HCT116 (cell line): ENCODE results near the gene NSMF. TPM values are rescaled to one million over a fixed set of nuclear protein-coding genes. Genes with fewer than 3 reads are reported as not detected.

Experiments used
- ATAC-seq: fragments of 200-7000 bp; cut with Tn5 transposase; 2 replicates; pipeline ENCODE4 v1.9.1; 2020; ENCODE audit warnings: mild to moderate bottlenecking, moderate library complexity
- BruUV-seq: library from RNA; stranded (reverse); fragments of 400-500 nt; replicated peaks from 2 replicates; lab custom pipeline; 2021; lab: Mats Ljungman, UMichigan
- CTCF ChIA-PET: fragments of 300-600 bp; sonication (Branson Sonifier 250); formaldehyde crosslinking; loops from one replicate; lab custom pipeline; 2021; ENCODE audit warnings: antibody characterized with exemption; lab: Charles Lee
- POLR2A ChIA-PET: fragments of 300-600, 350-600 bp; sonication (Branson Sonifier 250); formaldehyde crosslinking; loops from one replicate; lab custom pipeline; 2021; ENCODE audit warnings: antibody characterized with exemption; lab: Charles Lee
- RAD21 ChIA-PET, 2 experiments: fragments of 300-600 bp; sonication (Branson Sonifier 250); formaldehyde crosslinking; loops; one replicate each; lab custom pipeline; 2023; ENCODE audit warnings: low total read pairs in 2 of 2; ENCODE audit not compliant: uncharacterized antibody in 2 of 2, unreplicated experiment in 2 of 2, low non-redundant PET in 1 of 2; lab: Charles Lee
- DNase-seq: peaks from one replicate; pipeline ENCODE4 v3.0.0-alpha.2; 2010; ENCODE audit warnings: low read depth, low spot score
- H2AFZ ChIP-seq: fragments of 200-600 bp; shearing (Covaris generic), sonication (generic); 2 replicates; pipeline ENCODE4 v1.6.1; 2017; ENCODE audit warnings: low read depth, mixed run types, mixed read lengths, antibody characterized with exemption, low read length; ENCODE audit not compliant: poor library complexity, severe bottlenecking
- H3K27ac ChIP-seq: 2 replicates; pipeline ENCODE4 v1.5.1; 2012; ENCODE audit warnings: low read depth, low read length
- H3K27me3 ChIP-seq: fragments of 200-600 bp; sonication (generic); 2 replicates; pipeline ENCODE4 v1.6.1; 2016; ENCODE audit warnings: mixed run types, low read length, mixed read lengths; ENCODE audit not compliant: insufficient read depth
- H3K36me3 ChIP-seq, 2 experiments: fragments of 200-500 bp in 1 of 2; fragments of 200-600 bp in 1 of 2; sonication (Bioruptor generic) in 1 of 2; sonication (generic) in 1 of 2; 2 replicates each; pipeline versions ENCODE4 v1.5.1 to v1.6.1; 2014 to 2016; ENCODE audit warnings: low read length in 2 of 2, inconsistent platforms in 1 of 2, mixed read lengths in 1 of 2, mixed run types in 1 of 2; ENCODE audit not compliant: insufficient read depth in 2 of 2, control insufficient read depth in 1 of 2
- H3K4me1 ChIP-seq, 2 experiments: fragments of 200-600 bp in 1 of 2; sonication (generic) in 1 of 2; 2 replicates each; pipeline versions ENCODE4 v1.5.1 to v1.6.1; 2012 to 2017; ENCODE audit warnings: low read length in 2 of 2, inconsistent platforms in 1 of 2, mild to moderate bottlenecking in 1 of 2, mixed read lengths in 1 of 2, mixed run types in 1 of 2, moderate library complexity in 1 of 2; ENCODE audit not compliant: insufficient read depth in 2 of 2, control insufficient read depth in 1 of 2
- H3K4me2 ChIP-seq: fragments of 200-600 bp; sonication (generic); 2 replicates; pipeline ENCODE4 v1.6.1; 2017; ENCODE audit warnings: mixed run types, low read length, mixed read lengths
- H3K4me3 ChIP-seq, 2 experiments: fragments of 200-600 bp in 1 of 2; sonication (generic) in 1 of 2; replicated peaks in 1 of 2; 2 replicates each; pipeline ENCODE4 v1.5.1; 2011 to 2016; ENCODE audit warnings: low read length in 2 of 2, control low read depth in 1 of 2, low read depth in 1 of 2, mild to moderate bottlenecking in 1 of 2, mixed read lengths in 1 of 2, mixed run types in 1 of 2
- H3K79me2 ChIP-seq: fragments of 200-600 bp; sonication (generic); 2 replicates; pipeline ENCODE4 v1.6.1; 2017; ENCODE audit warnings: mild to moderate bottlenecking, mixed run types, low read length, moderate library complexity, mixed read lengths; ENCODE audit not compliant: insufficient read depth
- H3K9ac ChIP-seq: fragments of 200-600 bp; sonication (generic); 2 replicates; pipeline ENCODE4 v1.6.1; 2016; ENCODE audit warnings: low read length, mixed read lengths
- H3K9me2 ChIP-seq: fragments of 200-600 bp; sonication (generic), shearing (Covaris generic); 2 replicates; pipeline ENCODE4 v1.6.1; 2017; ENCODE audit warnings: mixed run types, mild to moderate bottlenecking, moderate library complexity; ENCODE audit not compliant: insufficient read depth
- H3K9me3 ChIP-seq, 2 experiments: fragments of 200-500 bp in 1 of 2; fragments of 200-600 bp in 1 of 2; sonication (Bioruptor generic) in 1 of 2; sonication (generic) in 1 of 2; 2 replicates each; pipeline ENCODE4 v1.6.1; 2014 to 2017; ENCODE audit warnings: low read length in 2 of 2, mixed read lengths in 2 of 2, inconsistent platforms in 1 of 2, low read depth in 1 of 2, mild to moderate bottlenecking in 1 of 2, mixed run types in 1 of 2, moderate library complexity in 1 of 2; ENCODE audit not compliant: control insufficient read depth in 1 of 2, insufficient read depth in 1 of 2
- H4K20me1 ChIP-seq: fragments of 200-600 bp; sonication (generic), shearing (Covaris generic); 2 replicates; pipeline ENCODE4 v1.6.1; 2017; ENCODE audit warnings: mixed run types, mild to moderate bottlenecking, moderate library complexity; ENCODE audit not compliant: insufficient read depth
- ATF3 ChIP-seq: IDR thresholded peaks from 2 replicates; pipeline ENCODE4 v1.6.1; 2012
- CBX3 ChIP-seq: IDR thresholded peaks from 2 replicates; pipeline ENCODE4 v1.6.1; 2012; ENCODE audit warnings: low read depth
- CEBPB ChIP-seq: IDR thresholded peaks from 2 replicates; pipeline ENCODE4 v1.6.1; 2012; ENCODE audit warnings: low read depth
- CTCF ChIP-seq, 3 experiments: fragments of 200-600 bp in 1 of 3; sonication (generic) in 1 of 3; IDR thresholded peaks in 2 of 3; conservative IDR thresholded peaks in 1 of 3; 2 replicates each; pipeline ENCODE4 v1.5.1; 2012 to 2017; ENCODE audit warnings: low read depth in 2 of 3, low read length in 2 of 3, antibody characterized with exemption in 1 of 3, borderline replicate concordance in 1 of 3, control low read depth in 1 of 3, mild to moderate bottlenecking in 1 of 3, mixed read lengths in 1 of 3, mixed run types in 1 of 3, moderate library complexity in 1 of 3; ENCODE audit not compliant: insufficient read depth in 1 of 3
- EGR1 ChIP-seq: IDR thresholded peaks from 2 replicates; pipeline ENCODE4 v1.6.1; 2012; ENCODE audit warnings: low read depth
- ELF1 ChIP-seq: IDR thresholded peaks from 2 replicates; pipeline ENCODE4 v1.6.1; 2012; ENCODE audit warnings: low read depth, borderline replicate concordance
- EZH2 ChIP-seq: fragments of 200-600 bp; sonication (generic); IDR thresholded peaks from 2 replicates; pipeline ENCODE4 v1.6.1; 2017; ENCODE audit warnings: antibody characterized with exemption, mixed run types
- FOSL1 ChIP-seq: IDR thresholded peaks from 2 replicates; pipeline ENCODE4 v1.6.1; 2012; ENCODE audit warnings: low read depth
- POLR2A ChIP-seq: IDR thresholded peaks from 2 replicates; pipeline ENCODE4 v1.7.0; 2011; ENCODE audit warnings: borderline replicate concordance; ENCODE audit not compliant: insufficient read depth, insufficient read length; ENCODE audit errors: extremely low read depth
- RAD21 ChIP-seq: IDR thresholded peaks from 2 replicates; pipeline ENCODE4 v1.6.1; 2012; ENCODE audit warnings: low read depth, mild to moderate bottlenecking
- SP1 ChIP-seq: IDR thresholded peaks from 2 replicates; pipeline ENCODE4 v1.6.1; 2012; ENCODE audit warnings: low read depth
- SRF ChIP-seq: IDR thresholded peaks from 2 replicates; pipeline ENCODE4 v1.6.1; 2012; ENCODE audit warnings: low read depth
- YY1 ChIP-seq: IDR thresholded peaks from 2 replicates; pipeline ENCODE4 v1.6.1; 2011; ENCODE audit warnings: low read length, low read depth, moderate library complexity, mild to moderate bottlenecking; ENCODE audit not compliant: insufficient replicate concordance; ENCODE audit errors: extremely low read depth
- ZBTB33 ChIP-seq: IDR thresholded peaks from 2 replicates; pipeline ENCODE4 v1.6.1; 2011; ENCODE audit warnings: mild to moderate bottlenecking, low read length, moderate library complexity; ENCODE audit not compliant: insufficient replicate concordance; ENCODE audit errors: extremely low read depth
- ZFX ChIP-seq: fragments of 450-650 bp; IDR thresholded peaks from 2 replicates; pipeline ENCODE4 v1.6.1; 2017
- ZNF274 ChIP-seq: fragments of 200-500 bp; sonication (Bioruptor generic); IDR thresholded peaks from 2 replicates; pipeline ENCODE4 v1.6.1; 2014; ENCODE audit warnings: mild to moderate bottlenecking, low read depth, low read length, inconsistent platforms
- intact Hi-C: fragments of 100-400 bp; cut with micrococcal nuclease; formaldehyde crosslinking; loops from 2 replicates; pipeline ENCODE4 v1.10.0; 2022
- total RNA-seq: library from RNA; stranded (reverse); gene quantifications from one replicate; pipeline ENCODE4 v1.2.1, GENCODE V29; 2021; ENCODE audit not compliant: unreplicated experiment
- TF ChIP-seq, protein P1 (sequence below): IDR thresholded peaks from 2 replicates; pipeline ENCODE4 v1.6.1; 2012
- TF ChIP-seq, protein P2 (sequence below): IDR thresholded peaks from 2 replicates; pipeline ENCODE4 v1.6.1; 2012; ENCODE audit warnings: low read depth

NSMF gene
- total RNA-seq, 1 experiment from 2014 or later: 81.9 TPM

DNA sequence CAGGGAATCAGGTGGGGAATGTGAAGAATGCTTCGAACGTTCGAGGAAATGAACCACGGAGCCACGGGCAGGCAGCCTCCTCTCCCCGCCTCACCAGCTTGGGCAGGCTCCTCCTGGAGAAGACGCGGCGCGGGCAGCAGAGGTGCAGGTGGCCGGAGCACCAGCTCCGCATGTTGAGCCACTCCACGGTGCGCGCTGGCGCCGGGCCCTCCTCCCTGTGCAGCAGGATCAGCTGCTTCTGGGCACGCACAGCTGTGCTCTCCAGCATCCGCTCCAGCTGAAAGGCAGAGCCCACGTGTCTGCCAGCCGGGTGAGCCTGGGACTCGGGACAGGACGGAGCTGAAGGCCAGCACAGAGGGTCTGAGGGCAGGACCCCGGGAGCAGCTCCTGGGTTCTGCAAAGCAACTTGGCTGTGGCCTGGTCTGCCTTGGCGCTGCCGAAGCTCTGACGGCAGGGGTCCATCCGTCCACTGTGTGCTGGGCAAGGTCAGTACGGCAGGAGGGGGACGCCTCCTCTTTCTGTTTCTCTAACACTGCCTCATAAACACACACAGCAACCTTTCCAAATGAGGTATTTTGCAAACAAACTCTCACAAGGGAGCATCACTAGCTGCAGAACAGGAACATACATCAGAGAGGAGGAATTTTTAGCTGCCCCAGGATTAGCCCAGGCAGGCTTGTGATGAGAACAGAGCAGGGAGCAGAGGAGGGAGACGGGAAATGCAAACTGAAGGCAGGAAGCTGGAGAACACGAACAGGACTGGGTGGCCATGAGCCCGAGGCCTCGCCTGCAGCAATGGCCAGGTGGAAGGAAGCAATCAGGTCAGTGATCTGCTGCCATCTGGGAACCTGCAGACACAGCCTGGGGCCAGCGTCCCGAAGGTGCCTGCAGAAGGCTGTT, 20.1 kb upstream of the NSMF start:
- Histone ChIP-seq H3K27ac (no peak overlapping the region), H3K4me3 (no peak overlapping the region), H3K9ac (no peak overlapping the region), H3K9me2 (no peaks in the 10 kb centered on the region), H3K79me2 (no peaks in the 10 kb centered on the region), H3K27me3 (no peaks in the 10 kb centered on the region), H3K4me1 (peaks cover 0 to 6% of the 10 kb centered on the region in 2 experiments; a peak in 1 of 4 replicates), H3K9me3 (peaks cover 4 to 11% of the 10 kb centered on the region in 2 experiments; a peak in 3 of 4 replicates), H3K36me3 (no peaks in the 10 kb centered on the region), H2AFZ (no peak overlapping the region), H4K20me1 (no peaks in the 10 kb centered on the region), H3K4me2 (no peak overlapping the region)
- no peak for ATAC-seq
- TF ChIP-seq ZBTB33 (no peak), POLR2A (no peak), ZNF274 (no peak), SP1 (no peak), ELF1 (no peak), ATF3 (no peak), EGR1 (no peak), CTCF (IDR thresholded peaks at IDR 0.05 in 2 of 3, conservative IDR thresholded peaks at IDR 0.05 in 1 of 3; ENCODE audit: borderline replicate concordance in 1 of 3, insufficient read depth in 1 of 3, low read depth in 2 of 3, low read length in 2 of 3) (no peak), FOSL1 (no peak), CEBPB (no peak), EZH2 (no peak), RAD21 (no peak), YY1 (no peak), CBX3 (no peak), ZFX (no peak), SRF (no peak)
- TF ChIP-seq, protein P1, sequence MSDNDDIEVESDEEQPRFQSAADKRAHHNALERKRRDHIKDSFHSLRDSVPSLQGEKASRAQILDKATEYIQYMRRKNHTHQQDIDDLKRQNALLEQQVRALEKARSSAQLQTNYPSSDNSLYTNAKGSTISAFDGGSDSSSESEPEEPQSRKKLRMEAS: no peak
- TF ChIP-seq, protein P2, sequence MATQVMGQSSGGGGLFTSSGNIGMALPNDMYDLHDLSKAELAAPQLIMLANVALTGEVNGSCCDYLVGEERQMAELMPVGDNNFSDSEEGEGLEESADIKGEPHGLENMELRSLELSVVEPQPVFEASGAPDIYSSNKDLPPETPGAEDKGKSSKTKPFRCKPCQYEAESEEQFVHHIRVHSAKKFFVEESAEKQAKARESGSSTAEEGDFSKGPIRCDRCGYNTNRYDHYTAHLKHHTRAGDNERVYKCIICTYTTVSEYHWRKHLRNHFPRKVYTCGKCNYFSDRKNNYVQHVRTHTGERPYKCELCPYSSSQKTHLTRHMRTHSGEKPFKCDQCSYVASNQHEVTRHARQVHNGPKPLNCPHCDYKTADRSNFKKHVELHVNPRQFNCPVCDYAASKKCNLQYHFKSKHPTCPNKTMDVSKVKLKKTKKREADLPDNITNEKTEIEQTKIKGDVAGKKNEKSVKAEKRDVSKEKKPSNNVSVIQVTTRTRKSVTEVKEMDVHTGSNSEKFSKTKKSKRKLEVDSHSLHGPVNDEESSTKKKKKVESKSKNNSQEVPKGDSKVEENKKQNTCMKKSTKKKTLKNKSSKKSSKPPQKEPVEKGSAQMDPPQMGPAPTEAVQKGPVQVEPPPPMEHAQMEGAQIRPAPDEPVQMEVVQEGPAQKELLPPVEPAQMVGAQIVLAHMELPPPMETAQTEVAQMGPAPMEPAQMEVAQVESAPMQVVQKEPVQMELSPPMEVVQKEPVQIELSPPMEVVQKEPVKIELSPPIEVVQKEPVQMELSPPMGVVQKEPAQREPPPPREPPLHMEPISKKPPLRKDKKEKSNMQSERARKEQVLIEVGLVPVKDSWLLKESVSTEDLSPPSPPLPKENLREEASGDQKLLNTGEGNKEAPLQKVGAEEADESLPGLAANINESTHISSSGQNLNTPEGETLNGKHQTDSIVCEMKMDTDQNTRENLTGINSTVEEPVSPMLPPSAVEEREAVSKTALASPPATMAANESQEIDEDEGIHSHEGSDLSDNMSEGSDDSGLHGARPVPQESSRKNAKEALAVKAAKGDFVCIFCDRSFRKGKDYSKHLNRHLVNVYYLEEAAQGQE: no peak
- intact Hi-C loops: no loop called here
- no TSS peak for BruUV-seq
- CTCF ChIA-PET: no interaction called here
- POLR2A ChIA-PET: interaction anchor here (0.6 kb wide), 1 partner anchor 206 kb away, joined by 4 read pairs; no protein-coding TSS in a partner anchor
- DNase-seq: no peak
- RAD21 ChIA-PET: no interaction called here
